Endodermal cell (in vitro differentiated cells): ENCODE results near the gene ZBP1. TPM values are rescaled to one million over a fixed set of nuclear protein-coding genes. Genes with fewer than 3 reads are reported as not detected.

Experiments used
- DNase-seq: peaks from one replicate; pipeline ENCODE4 v3.0.0-alpha.2; 2017
- H3K27ac ChIP-seq: 2 replicates; pipeline ENCODE4 v1.5.1; 2013; ENCODE audit warnings: mild to moderate bottlenecking, low read depth, low read length, moderate library complexity
- H3K27me3 ChIP-seq: 2 replicates; pipeline ENCODE4 v1.6.1; 2013; ENCODE audit warnings: mild to moderate bottlenecking, low read length, moderate library complexity; ENCODE audit not compliant: insufficient read depth, control insufficient read depth, poor library complexity, severe bottlenecking
- H3K36me3 ChIP-seq: 2 replicates; pipeline ENCODE4 v1.7.0; 2013; ENCODE audit warnings: mild to moderate bottlenecking, low read length, moderate library complexity; ENCODE audit not compliant: control insufficient read depth, insufficient read depth
- H3K4me1 ChIP-seq: one replicate; pipeline ENCODE4 v1.7.0; 2013; ENCODE audit warnings: low read length; ENCODE audit not compliant: control insufficient read depth, insufficient read depth
- H3K4me3 ChIP-seq: 2 replicates; pipeline ENCODE4 v1.5.1; 2013; ENCODE audit warnings: mild to moderate bottlenecking, low read length, moderate library complexity
- H3K9ac ChIP-seq: 2 replicates; pipeline ENCODE4 v1.6.1; 2013; ENCODE audit warnings: mild to moderate bottlenecking, low read length, moderate library complexity; ENCODE audit not compliant: poor library complexity, severe bottlenecking; ENCODE audit errors: extremely low read depth
- H3K9me3 ChIP-seq: 2 replicates; pipeline ENCODE4 v1.6.1; 2013; ENCODE audit warnings: mild to moderate bottlenecking, low read length, moderate library complexity; ENCODE audit not compliant: control insufficient read depth
- H3K27ac Mint-ChIP-seq: 2 replicates; pipeline ENCODE4 v1.8.0; 2020; ENCODE audit warnings: mixed read lengths
- H3K27me3 Mint-ChIP-seq: 2 replicates; pipeline ENCODE4 v1.8.0; 2021; ENCODE audit warnings: mild to moderate bottlenecking, mixed read lengths; ENCODE audit not compliant: insufficient read depth
- H3K36me3 Mint-ChIP-seq: 2 replicates; pipeline ENCODE4 v1.8.0; 2020; ENCODE audit warnings: low read depth, mixed read lengths
- H3K4me1 Mint-ChIP-seq: 2 replicates; pipeline ENCODE4 v1.8.0; 2020; ENCODE audit warnings: mixed read lengths
- H3K4me3 Mint-ChIP-seq: 2 replicates; pipeline ENCODE4 v1.8.0; 2020; ENCODE audit warnings: mild to moderate bottlenecking, moderate library complexity, mixed read lengths
- H3K9me3 Mint-ChIP-seq: 2 replicates; pipeline ENCODE4 v1.8.0; 2020; ENCODE audit warnings: mild to moderate bottlenecking, mixed read lengths
- CTCF ChIP-seq: fragments of 200-600 bp; sonication (generic); conservative IDR thresholded peaks from 2 replicates; pipeline ENCODE4 v1.5.0; 2021; ENCODE audit warnings: antibody characterized with exemption, mild to moderate bottlenecking
- WGBS, 2 experiments: methylation state at CpG; one replicate each; pipeline versions ENCODE4 v1.1.5 to v1.1.7; 2013; ENCODE audit warnings: missing lambda C conversion rate in 2 of 2, mixed read lengths in 1 of 2; ENCODE audit not compliant: insufficient coverage in 1 of 2, insufficient read length in 1 of 2; 5-methylcytosine and 5-hydroxymethylcytosine counted together
- total RNA-seq, 2 donors: library from RNA; stranded (reverse); fragmentation: NEBNext Ultra II Directional in 1 of 2; extraction: Animal tissue kit (Norgen Biotek cat#: 25700) in 1 of 2; gene quantifications; 2 replicates in 1 of 2; 3 replicates in 1 of 2; pipeline ENCODE4 v1.2.1, GENCODE V29; 2021

Gene ZBP1
- total RNA-seq, 2 donors from 2014 or later = not detected

DNA sequence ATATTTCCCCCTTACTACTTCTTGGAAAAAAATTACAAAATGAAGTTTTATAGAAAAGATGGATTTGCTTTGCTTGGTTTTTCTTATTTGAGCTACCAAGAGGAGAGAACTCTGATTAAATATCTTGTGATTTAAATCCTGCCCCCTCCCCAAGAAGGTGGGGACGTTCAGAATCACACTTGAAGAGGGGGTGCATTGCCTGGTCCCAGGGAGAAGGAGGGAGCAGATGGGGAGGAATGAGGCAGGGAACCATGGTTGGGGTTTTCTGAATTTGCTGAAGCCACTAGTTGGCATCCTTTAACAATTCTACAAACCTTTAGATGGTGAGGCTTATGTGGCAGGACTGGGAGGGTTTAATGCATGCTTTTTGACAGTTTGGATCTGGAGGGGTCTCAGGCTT lies 53.8 kb downstream of the ZBP1 start:
- TF ChIP-seq CTCF = no peak
- DNase-seq = no peak
- H3K36me3 ChIP-seq = no peaks in the 10 kb centered on the region
- H3K9me3 ChIP-seq = no peaks in the 10 kb centered on the region
- H3K4me3 ChIP-seq = no peak overlapping the region
- H3K4me1 ChIP-seq = no peaks in the 10 kb centered on the region
- no peaks in the 10 kb centered on the region for H3K4me1 Mint-ChIP-seq
- H3K9me3 Mint-ChIP-seq = no peaks in the 10 kb centered on the region
- H3K27ac ChIP-seq = no peak overlapping the region
- WGBS, 2 experiments = 54% methylated on average over 1 of the region's 1 CpG; no CpG with 5 or more reads in 1 of the 2 experiments
- H3K9ac ChIP-seq = no peak overlapping the region
- no peak overlapping the region for H3K27ac Mint-ChIP-seq
- H3K27me3 ChIP-seq = no peaks in the 10 kb centered on the region
- no peaks in the 10 kb centered on the region for H3K36me3 Mint-ChIP-seq
- H3K4me3 Mint-ChIP-seq = no peak overlapping the region
- H3K27me3 Mint-ChIP-seq = peaks cover 2% of the 10 kb centered on the region

DNA sequence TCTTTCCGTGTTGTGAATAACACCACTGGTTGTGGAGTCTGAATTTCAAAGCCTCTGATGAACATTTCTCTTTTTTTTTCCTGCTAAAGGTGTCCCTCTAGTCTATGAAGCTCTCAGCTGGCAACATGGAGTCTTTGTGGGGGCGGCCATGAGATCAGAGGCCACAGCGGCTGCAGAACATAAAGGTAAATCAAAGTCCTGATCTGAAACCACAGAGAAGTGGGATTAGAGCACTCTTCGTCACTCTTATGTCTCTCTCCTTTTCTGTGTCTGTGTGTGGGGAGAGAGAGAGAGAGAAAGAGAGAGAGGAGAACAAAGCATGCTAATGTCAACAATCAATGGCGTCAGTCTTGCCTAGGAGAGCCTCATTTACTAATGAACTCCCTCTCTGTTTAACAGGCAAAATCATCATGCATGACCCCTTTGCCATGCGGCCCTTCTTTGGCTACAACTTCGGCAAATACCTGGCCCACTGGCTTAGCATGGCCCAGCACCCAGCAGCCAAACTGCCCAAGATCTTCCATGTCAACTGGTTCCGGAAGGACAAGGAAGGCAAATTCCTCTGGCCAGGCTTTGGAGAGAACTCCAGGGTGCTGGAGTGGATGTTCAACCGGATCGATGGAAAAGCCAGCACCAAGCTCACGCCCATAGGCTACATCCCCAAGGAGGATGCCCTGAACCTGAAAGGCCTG lies 55.1 kb downstream of the ZBP1 start:
- peaks cover 2% of the 10 kb centered on the region for H3K27me3 Mint-ChIP-seq
- no peaks in the 10 kb centered on the region for H3K9me3 Mint-ChIP-seq
- Histone ChIP-seq H3K27ac (no peak overlapping the region), H3K9me3 (no peaks in the 10 kb centered on the region), H3K4me3 (no peak overlapping the region), H3K9ac (no peak overlapping the region), H3K27me3 (no peaks in the 10 kb centered on the region), H3K36me3 (no peaks in the 10 kb centered on the region), H3K4me1 (no peaks in the 10 kb centered on the region)
- DNase-seq = no peak
- WGBS, 2 experiments = 91 to 93% methylated on average over 9 to 11 of the region's 11 CpGs
- TF ChIP-seq CTCF = no peak
- H3K27ac Mint-ChIP-seq = no peak overlapping the region
- H3K36me3 Mint-ChIP-seq = no peaks in the 10 kb centered on the region
- no peak overlapping the region for H3K4me3 Mint-ChIP-seq
- H3K4me1 Mint-ChIP-seq = no peaks in the 10 kb centered on the region

- Mint-ChIP-seq H3K4me1 (no peaks in the 10 kb centered on the region), H3K27ac (no peak overlapping the region), H3K9me3 (no peaks in the 10 kb centered on the region), H3K27me3 (peaks cover 2% of the 10 kb centered on the region), H3K4me3 (no peak overlapping the region), H3K36me3 (no peaks in the 10 kb centered on the region)
- Histone ChIP-seq H3K4me1 (no peaks in the 10 kb centered on the region), H3K27ac (no peak overlapping the region), H3K36me3 (no peaks in the 10 kb centered on the region), H3K9me3 (no peaks in the 10 kb centered on the region), H3K4me3 (no peak overlapping the region), H3K9ac (no peak overlapping the region), H3K27me3 (no peaks in the 10 kb centered on the region)
- TF ChIP-seq CTCF = no peak
- 92 to 93% methylated on average over 10 to 14 of the region's 14 CpGs for WGBS, 2 experiments
- no peak for DNase-seq
Observed at GRCh38 chr20:57564180-57564802, 55.9 kb downstream of the ZBP1 start.
